HepG2 (cell line): ENCODE measurements around the gene HLCS. TPM values are rescaled to one million over a fixed set of nuclear protein-coding genes. Genes with fewer than 3 reads are reported as not detected.
A peak's percentile ranks its signal among the peaks of the same experiment; 100 is the strongest.

Experiments used
- ATAC-seq: fragments of 200-7000 bp; cut with Tn5 transposase; 3 replicates; pipeline ENCODE4 v1.9.1; 2020; ENCODE audit warnings: mild to moderate bottlenecking, moderate library complexity
- BruUV-seq: library from RNA; stranded (reverse); fragments of 400-500 nt; replicated peaks from 2 replicates; lab custom pipeline; 2021; lab: Mats Ljungman, UMichigan
- CTCF ChIA-PET: fragments of 300-600 bp; formaldehyde crosslinking; extraction: SDS; loops from one replicate; lab custom pipeline; 2021; ENCODE audit warnings: low total read pairs, inconsistent platforms, low intra/inter-chr PET ratio; lab: Yijun Ruan, JAX
- POLR2A ChIA-PET: fragments of 350-600 bp; sonication (Branson Sonifier 250); formaldehyde crosslinking; loops from one replicate; lab custom pipeline; 2020; ENCODE audit warnings: antibody characterized with exemption, inconsistent platforms; lab: Yijun Ruan, JAX
- DNase-seq: peaks from one replicate; pipeline ENCODE4 v3.0.0-alpha.2; 2015; ENCODE audit warnings: low spot score
- FAIRE-seq: peaks from 3 replicates; lab custom pipeline; 2011; peaks lifted over from hg19 to GRCh38; lab: Jason Lieb, UNC
- H2AFZ ChIP-seq: one replicate; pipeline ENCODE4 v1.6.1; 2011; ENCODE audit warnings: low read length, inconsistent platforms
- H3K27ac ChIP-seq: fragments of 300-600 bp; 3 replicates; pipeline ENCODE4 v1.8.0; 2011; ENCODE audit warnings: mixed run types, mild to moderate bottlenecking, mixed read lengths, low read length, inconsistent platforms; ENCODE audit not compliant: insufficient read depth; ENCODE audit errors: extremely low read length
- H3K27me3 ChIP-seq, 2 experiments: fragments of 200-600 bp in 1 of 2; 2 replicates in 1 of 2; 3 replicates in 1 of 2; pipeline versions ENCODE4 v1.6.0 to v1.8.0; 2011; ENCODE audit warnings: low read length in 2 of 2, mild to moderate bottlenecking in 2 of 2, moderate library complexity in 2 of 2, inconsistent platforms in 1 of 2; ENCODE audit not compliant: insufficient read depth in 2 of 2, control insufficient read depth in 1 of 2
- H3K36me3 ChIP-seq, 2 experiments: fragments of 200-600 bp in 1 of 2; replicated peaks in 1 of 2; 2 replicates in 1 of 2; 3 replicates in 1 of 2; pipeline versions ENCODE4 v1.5.1 to v1.8.0; 2011; ENCODE audit warnings: low read length in 2 of 2, inconsistent platforms in 1 of 2; ENCODE audit not compliant: insufficient read depth in 2 of 2, control insufficient read depth in 1 of 2
- H3K4me1 ChIP-seq: 2 replicates; pipeline ENCODE4 v1.5.1; 2012; ENCODE audit warnings: low read length, inconsistent platforms; ENCODE audit not compliant: insufficient read depth
- H3K4me2 ChIP-seq: 2 replicates; pipeline ENCODE4 v1.6.0; 2011; ENCODE audit warnings: low read depth, low read length, inconsistent platforms
- H3K4me3 ChIP-seq, 3 experiments: fragments of 200-600 bp in 1 of 3; sonication (generic), shearing (Covaris generic) in 1 of 3; replicated peaks in 1 of 3; 2 replicates each; pipeline ENCODE4 v1.5.1; 2011 to 2016; ENCODE audit warnings: low read length in 3 of 3, inconsistent platforms in 2 of 3, low read depth in 2 of 3, mild to moderate bottlenecking in 2 of 3, control low read depth in 1 of 3, mixed read lengths in 1 of 3; ENCODE audit not compliant: insufficient read depth in 1 of 3
- H3K79me2 ChIP-seq: one replicate; pipeline ENCODE4 v1.6.1; 2011; ENCODE audit warnings: low read length, inconsistent platforms; ENCODE audit not compliant: insufficient read depth
- H3K9ac ChIP-seq: 2 replicates; pipeline ENCODE4 v1.6.0; 2011; ENCODE audit warnings: mild to moderate bottlenecking, low read depth, low read length, inconsistent platforms; ENCODE audit not compliant: insufficient read depth
- H3K9me3 ChIP-seq: 2 replicates; pipeline ENCODE4 v1.5.1; 2012; ENCODE audit warnings: mild to moderate bottlenecking, low read length
- H4K20me1 ChIP-seq: 2 replicates; pipeline ENCODE4 v1.6.0; 2011; ENCODE audit warnings: inconsistent platforms, mild to moderate bottlenecking, low read length, moderate library complexity; ENCODE audit not compliant: insufficient read depth
- GABPB1 ChIP-seq: IDR thresholded peaks from 2 replicates; pipeline ENCODE4 v1.6.1; 2016; ENCODE audit warnings: mild to moderate bottlenecking, missing genetic modification reagents, moderate library complexity, missing compliant biosample characterization
- PITX1 ChIP-seq: sonication (generic); formaldehyde crosslinking; IDR thresholded peaks from 2 replicates; pipeline ENCODE4 v1.5.1; 2020; ENCODE audit warnings: mild to moderate bottlenecking, missing genetic modification reagents
- REL ChIP-seq: sonication (generic); formaldehyde crosslinking; conservative IDR thresholded peaks from 2 replicates; pipeline ENCODE4 v1.8.0; 2022; ENCODE audit warnings: mild to moderate bottlenecking, missing genetic modification reagents, moderate library complexity
- SPEN ChIP-seq: sonication (generic); formaldehyde crosslinking; IDR thresholded peaks from 2 replicates; pipeline ENCODE4 v1.5.1; 2020; ENCODE audit warnings: low read depth, mild to moderate bottlenecking, missing genetic modification reagents
- TBX2 ChIP-seq: sonication (generic); formaldehyde crosslinking; IDR thresholded peaks from 2 replicates; pipeline ENCODE4 v1.5.0; 2020; ENCODE audit warnings: missing genetic modification reagents, mild to moderate bottlenecking, borderline replicate concordance
- ZNF121 ChIP-seq: sonication (generic); formaldehyde crosslinking; IDR thresholded peaks from 2 replicates; pipeline ENCODE4 v1.5.0; 2020; ENCODE audit warnings: mild to moderate bottlenecking, missing genetic modification reagents
- ZNF34 ChIP-seq: sonication (generic); formaldehyde crosslinking; IDR thresholded peaks from 2 replicates; pipeline ENCODE4 v1.4.0; 2020; ENCODE audit warnings: mild to moderate bottlenecking, missing genetic modification reagents, borderline replicate concordance
- ZNF772 ChIP-seq: sonication (generic); formaldehyde crosslinking; IDR thresholded peaks from 2 replicates; pipeline ENCODE4 v1.5.0; 2020; ENCODE audit warnings: mild to moderate bottlenecking, missing genetic modification reagents
- WGBS: methylation state at CpG from one replicate; pipeline ENCODE4 v1.1.6; 2017; ENCODE audit warnings: low lambda C conversion rate; 5-methylcytosine and 5-hydroxymethylcytosine counted together
- in situ Hi-C: cut with HindIII; loops from 2 replicates; pipeline ENCODE4 v1.10.0; 2017; ENCODE audit warnings: low pct_unique_long_range_greater_than_20kb; ENCODE audit not compliant: extremely low pct_ligation_motif_present
- intact Hi-C: fragments of 100-400 bp; cut with micrococcal nuclease; formaldehyde crosslinking; loops from one replicate; pipeline ENCODE4 v1.10.0; 2022; ENCODE audit not compliant: unreplicated experiment
- polyA plus RNA-seq, 8 experiments: library from polyadenylated mRNA; depleted of rRNA in 3 of 8; stranded (reverse) in 7 of 8; unstranded in 1 of 8; fragments of >200 nt; fragmentation: Illumina TruSeq in 4 of 8; extraction: Trizol in 4 of 8; gene quantifications; 2 replicates each; pipeline versions ENCODE4 v1.2.1 to v1.2.3, GENCODE V29; 2011 to 2016; ENCODE audit warnings: low read depth in 4 of 8, missing spikeins in 1 of 8, mixed read lengths in 1 of 8; ENCODE audit not compliant: insufficient read depth in 1 of 8
- total RNA-seq, 5 experiments: library from RNA; depleted of rRNA; stranded (reverse); fragments of >200 nt; fragmentation: Illumina TruSeq; extraction: Trizol; gene quantifications; 2 replicates each; pipeline ENCODE4 v1.2.3, GENCODE V29; 2016; ENCODE audit warnings: low read depth in 1 of 5
- TF ChIP-seq, protein P1 (sequence below): sonication (generic); formaldehyde crosslinking; IDR thresholded peaks from 2 replicates; pipeline ENCODE4 v1.4.0; 2020; ENCODE audit warnings: missing genetic modification reagents
- TF ChIP-seq, protein P2 (sequence below): sonication (generic); formaldehyde crosslinking; IDR thresholded peaks from 2 replicates; pipeline ENCODE4 v1.5.0; 2020; ENCODE audit warnings: mild to moderate bottlenecking, missing genetic modification reagents, borderline replicate concordance

Gene HLCS
- total and polyA plus RNA-seq, 2 of the 13 experiments (the other 11 are each of a cell fraction or from before 2014, with no cell fraction given) = 7.9 to 12.3 TPM

DNA sequence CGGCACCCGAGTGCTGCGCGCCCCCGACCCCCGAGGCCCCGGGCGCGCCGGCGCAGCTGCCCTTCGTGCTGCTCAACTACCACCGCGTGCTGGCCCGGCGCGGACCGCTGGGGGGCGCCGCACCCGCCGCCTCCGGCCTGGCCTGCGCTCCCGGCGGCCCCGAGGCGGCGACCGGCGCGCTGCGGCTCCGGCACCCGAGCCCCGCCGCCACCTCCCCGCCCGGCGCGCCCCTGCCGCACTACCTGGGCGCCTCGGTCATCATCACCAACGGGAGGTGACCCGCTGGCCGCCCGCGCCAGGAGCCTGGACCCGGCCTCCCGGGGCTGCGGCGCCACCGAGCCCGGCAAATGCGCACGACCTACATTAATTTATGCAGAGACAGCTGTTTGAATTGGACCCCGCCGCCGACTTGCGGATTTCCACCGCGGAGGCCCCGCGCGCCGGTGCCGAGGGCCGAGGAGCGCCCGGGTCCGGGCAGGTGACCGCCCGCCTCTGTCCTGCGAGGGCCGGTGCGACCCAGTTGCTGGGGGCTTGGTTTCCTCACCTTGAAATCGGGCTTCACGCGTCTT lies 218.6 kb downstream of the HLCS start (continued):
- TF ChIP-seq GABPB1 (CRISPR knock-in tag) (peak; percentile 18; the same call in 1 of the 2 replicates), ZNF772 (CRISPR knock-in tag) (0 out of 2 replicates have a peak, but pooled peaks have one; percentile 23)
- TF ChIP-seq, protein P1, sequence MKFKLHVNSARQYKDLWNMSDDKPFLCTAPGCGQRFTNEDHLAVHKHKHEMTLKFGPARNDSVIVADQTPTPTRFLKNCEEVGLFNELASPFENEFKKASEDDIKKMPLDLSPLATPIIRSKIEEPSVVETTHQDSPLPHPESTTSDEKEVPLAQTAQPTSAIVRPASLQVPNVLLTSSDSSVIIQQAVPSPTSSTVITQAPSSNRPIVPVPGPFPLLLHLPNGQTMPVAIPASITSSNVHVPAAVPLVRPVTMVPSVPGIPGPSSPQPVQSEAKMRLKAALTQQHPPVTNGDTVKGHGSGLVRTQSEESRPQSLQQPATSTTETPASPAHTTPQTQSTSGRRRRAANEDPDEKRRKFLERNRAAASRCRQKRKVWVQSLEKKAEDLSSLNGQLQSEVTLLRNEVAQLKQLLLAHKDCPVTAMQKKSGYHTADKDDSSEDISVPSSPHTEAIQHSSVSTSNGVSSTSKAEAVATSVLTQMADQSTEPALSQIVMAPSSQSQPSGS = no peak

DNA sequence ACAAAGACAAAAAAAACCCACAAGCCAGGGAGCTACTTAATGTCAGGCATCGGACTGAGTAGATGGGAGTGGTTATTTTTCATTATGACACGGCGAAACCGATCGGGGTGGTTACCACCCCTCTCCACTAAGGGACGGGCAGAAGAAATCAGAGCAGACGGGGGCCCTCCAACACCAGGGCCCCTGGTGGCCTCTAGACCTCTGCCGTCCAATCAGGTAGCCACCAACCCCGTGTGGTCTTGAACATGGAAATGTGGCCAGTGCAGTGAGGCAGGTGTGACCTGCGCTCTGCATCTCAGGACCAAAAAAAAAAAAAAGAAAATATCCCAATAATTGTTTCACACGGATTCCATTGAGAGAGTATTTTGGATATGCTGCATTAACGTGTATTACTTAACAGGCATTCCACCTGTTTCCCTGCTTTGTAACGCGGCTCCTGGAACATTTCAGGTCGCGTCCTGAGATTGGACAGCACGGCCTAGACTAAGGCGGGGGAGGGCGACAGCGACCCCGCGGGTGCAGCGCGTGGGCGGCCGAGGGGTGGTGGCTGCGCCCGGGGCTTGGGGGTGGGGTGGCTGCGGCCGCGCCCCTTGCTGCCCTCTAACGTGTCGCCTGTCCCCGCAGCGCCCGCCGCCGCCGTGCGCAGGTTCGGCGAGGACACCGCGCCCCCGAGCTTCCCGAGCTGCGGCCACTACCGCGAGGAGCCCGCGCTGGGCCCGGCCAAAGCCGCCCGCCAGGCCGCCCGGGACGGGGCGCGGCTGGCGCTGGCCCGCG lies 219.2 kb downstream of the HLCS start:
- Histone ChIP-seq H3K27me3 (no peaks in the 10 kb centered on the region), H3K27ac (no peak overlapping the region), H3K4me3 (peak overlapping the region; percentile 54 to 64 (median 56); a peak in 5 of 6 replicates), H3K4me1 (peaks cover 12% of the 10 kb centered on the region), H3K79me2 (no peaks in the 10 kb centered on the region), H4K20me1 (no peaks in the 10 kb centered on the region), H3K4me2 (peak overlapping the region; percentile 76), H2AFZ (no peak overlapping the region), H3K36me3 (no peaks in the 10 kb centered on the region), H3K9me3 (no peaks in the 10 kb centered on the region), H3K9ac (peak overlapping the region; percentile 43; the same call in 1 of the 2 replicates)
- DNase-seq (no peak), ATAC-seq (peak; percentile 37), FAIRE-seq (no peak)
- in situ Hi-C loops = no loop called here
- WGBS = 24% methylated on average over 28 of the region's 62 CpGs
- intact Hi-C loops = loop anchor here (2.0 to 5.0 kb wide), 3 partner anchors 16 to 180 kb away; no protein-coding TSS in a partner anchor
- BruUV-seq = no TSS peak
- POLR2A ChIA-PET = interaction anchor here (0.7 to 1.2 kb wide), 3 partner anchors 17 to 196 kb away, joined by 3 to 4 read pairs (median 3); no protein-coding TSS in a partner anchor
- CTCF ChIA-PET = interaction anchor here (0.8 to 2.5 kb wide), 2 partner anchors 169 to 180 kb away, joined by 3 to 14 read pairs; no protein-coding TSS in a partner anchor
- no peak for TF ChIP-seq ZNF34 (CRISPR knock-in tag)
- TF ChIP-seq SPEN (CRISPR knock-in tag) = 0 out of 2 replicates have a peak, but pooled peaks have one; percentile 11
- TF ChIP-seq, protein P2, sequence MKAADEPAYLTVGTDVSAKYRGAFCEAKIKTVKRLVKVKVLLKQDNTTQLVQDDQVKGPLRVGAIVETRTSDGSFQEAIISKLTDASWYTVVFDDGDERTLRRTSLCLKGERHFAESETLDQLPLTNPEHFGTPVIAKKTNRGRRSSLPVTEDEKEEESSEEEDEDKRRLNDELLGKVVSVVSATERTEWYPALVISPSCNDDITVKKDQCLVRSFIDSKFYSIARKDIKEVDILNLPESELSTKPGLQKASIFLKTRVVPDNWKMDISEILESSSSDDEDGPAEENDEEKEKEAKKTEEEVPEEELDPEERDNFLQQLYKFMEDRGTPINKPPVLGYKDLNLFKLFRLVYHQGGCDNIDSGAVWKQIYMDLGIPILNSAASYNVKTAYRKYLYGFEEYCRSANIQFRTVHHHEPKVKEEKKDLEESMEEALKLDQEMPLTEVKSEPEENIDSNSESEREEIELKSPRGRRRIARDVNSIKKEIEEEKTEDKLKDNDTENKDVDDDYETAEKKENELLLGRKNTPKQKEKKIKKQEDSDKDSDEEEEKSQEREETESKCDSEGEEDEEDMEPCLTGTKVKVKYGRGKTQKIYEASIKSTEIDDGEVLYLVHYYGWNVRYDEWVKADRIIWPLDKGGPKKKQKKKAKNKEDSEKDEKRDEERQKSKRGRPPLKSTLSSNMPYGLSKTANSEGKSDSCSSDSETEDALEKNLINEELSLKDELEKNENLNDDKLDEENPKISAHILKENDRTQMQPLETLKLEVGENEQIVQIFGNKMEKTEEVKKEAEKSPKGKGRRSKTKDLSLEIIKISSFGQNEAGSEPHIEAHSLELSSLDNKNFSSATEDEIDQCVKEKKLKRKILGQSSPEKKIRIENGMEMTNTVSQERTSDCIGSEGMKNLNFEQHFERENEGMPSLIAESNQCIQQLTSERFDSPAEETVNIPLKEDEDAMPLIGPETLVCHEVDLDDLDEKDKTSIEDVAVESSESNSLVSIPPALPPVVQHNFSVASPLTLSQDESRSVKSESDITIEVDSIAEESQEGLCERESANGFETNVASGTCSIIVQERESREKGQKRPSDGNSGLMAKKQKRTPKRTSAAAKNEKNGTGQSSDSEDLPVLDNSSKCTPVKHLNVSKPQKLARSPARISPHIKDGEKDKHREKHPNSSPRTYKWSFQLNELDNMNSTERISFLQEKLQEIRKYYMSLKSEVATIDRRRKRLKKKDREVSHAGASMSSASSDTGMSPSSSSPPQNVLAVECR (CRISPR knock-in tag) = 0 out of 2 replicates have a peak, but pooled peaks have one; percentile 32
- TF ChIP-seq TBX2 = 0 out of 2 replicates have a peak, but pooled peaks have one; percentile 3
- peak; percentile 47; the same call in 1 of the 2 replicates for TF ChIP-seq ZNF121
- TF ChIP-seq PITX1 (CRISPR knock-in tag) = 0 out of 2 replicates have a peak, but pooled peaks have one; percentile 24
- no peak for TF ChIP-seq REL (CRISPR knock-in tag)
- TF ChIP-seq, all 625 proteins: peak for 5
